HFF-Myc (cell line): ENCODE data around the gene TREML1.
"Not testable (repeated sequence)": the region's sequence is repeated elsewhere in the genome, so short reads cannot be mapped to it uniquely, and the experiment has no call there.

Source experiments
- DNase-seq: peaks from one replicate; pipeline ENCODE4 v3.0.0-alpha.2; 2011; ENCODE audit warnings: low read depth; ENCODE audit errors: extremely low read depth
- H3K4me3 ChIP-seq: replicated peaks from 2 replicates; pipeline ENCODE4 v1.5.1; 2011; ENCODE audit warnings: low read depth, mild to moderate bottlenecking, control low read depth, low read length
- CTCF ChIP-seq: IDR thresholded peaks from 2 replicates; pipeline ENCODE4 v1.5.1; 2012; ENCODE audit warnings: mild to moderate bottlenecking, low read depth, low read length, control low read depth; ENCODE audit errors: missing control alignments

Gene TREML1

GRCh38 chr6:41122918-41123317, 31.2 kb downstream of the TREML1 start:
- TF ChIP-seq CTCF: no peak
- H3K4me3 ChIP-seq: no peak overlapping the region
- DNase-seq: no peak

- no peak for TF ChIP-seq CTCF
- no peak for DNase-seq
- no peak overlapping the region for H3K4me3 ChIP-seq
Observed at GRCh38 chr6:41122373-41122772, 31.8 kb downstream of the TREML1 start.

- no peak for TF ChIP-seq CTCF
- no peak for DNase-seq
- H3K4me3 ChIP-seq: no peak overlapping the region
Observed at GRCh38 chr6:41120058-41120457, 34.1 kb downstream of the TREML1 start.

GRCh38 chr6:41119508-41119907, 34.6 kb downstream of the TREML1 start:
- DNase-seq: no peak
- no peak overlapping the region for H3K4me3 ChIP-seq
- no peak for TF ChIP-seq CTCF

GRCh38 chr6:41115027-41115426, 39.1 kb downstream of the TREML1 start:
- DNase-seq, H3K4me3 ChIP-seq: not testable (repeated sequence)

GRCh38 chr6:41111017-41111416, 43.1 kb downstream of the TREML1 start:
- no peak for TF ChIP-seq CTCF
- DNase-seq: no peak
- no peak overlapping the region for H3K4me3 ChIP-seq

GRCh38 chr6:41103847-41104246, 50.3 kb downstream of the TREML1 start:
- no peak overlapping the region for H3K4me3 ChIP-seq
- no peak for TF ChIP-seq CTCF
- no peak for DNase-seq

- no peak for TF ChIP-seq CTCF
- no peak overlapping the region for H3K4me3 ChIP-seq
- no peak for DNase-seq
Observed at GRCh38 chr6:41100871-41101287, 53.3 kb downstream of the TREML1 start.
